A204.1 (cell line): ENCODE results near the gene PDE6A.

Experiments
- FAIRE-seq: peaks from 2 replicates; lab custom pipeline; 2012; peaks lifted over from hg19 to GRCh38; lab: Jason Lieb, UNC

Gene PDE6A

DNA sequence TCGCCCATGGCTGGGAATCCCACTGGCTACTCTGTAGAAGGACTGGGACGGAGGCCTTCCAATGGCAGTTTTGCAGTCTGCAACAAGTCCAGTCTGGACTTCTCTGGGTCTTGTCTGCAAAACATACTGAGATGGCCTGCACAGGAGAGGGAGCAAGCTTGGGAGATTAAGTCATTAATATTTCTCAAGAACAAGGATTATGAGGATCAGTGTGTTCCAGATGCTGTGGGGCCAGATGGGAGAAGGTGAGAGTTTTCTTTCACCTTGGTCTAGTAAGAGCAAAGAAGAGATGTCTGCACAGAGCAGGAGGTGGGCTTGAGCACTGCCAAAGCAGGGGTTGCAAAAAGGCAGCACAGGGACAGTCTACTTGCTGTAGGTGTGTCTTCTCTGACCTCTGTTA is at the start of gene PDE6A:
PDE6A (minus strand) TSS at position 128 of the 400 bp plus-strand sequence; CDS start at position 8, 120 bp downstream.
- no peak for FAIRE-seq

DNA sequence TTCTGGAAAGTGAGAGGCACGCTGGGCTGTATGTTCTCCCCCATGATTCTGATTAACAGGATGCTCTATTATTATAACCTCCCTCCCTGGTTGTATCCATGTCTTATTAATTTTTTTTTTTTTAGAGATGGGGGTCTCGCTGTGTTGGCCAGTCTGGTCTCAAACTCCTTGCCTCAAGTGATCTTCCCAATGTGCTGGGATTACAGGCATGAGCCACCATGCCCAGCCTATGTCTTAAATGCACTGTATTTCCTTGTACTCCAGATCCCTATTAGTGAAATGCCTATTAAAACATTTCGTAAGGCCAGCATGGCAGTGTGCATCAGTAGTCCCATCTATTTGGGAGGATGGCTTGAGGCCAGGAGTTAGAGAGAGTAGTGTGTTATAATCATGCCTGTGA is 48.9 kb upstream of the PDE6A start:
- no peak for FAIRE-seq

GRCh38 chr5:149990518-149991376 is 46.2 kb upstream of the PDE6A start:
- FAIRE-seq = peak; percentile 95

GRCh38 chr5:149988126-149988525 is 43.5 kb upstream of the PDE6A start:
- FAIRE-seq = no peak

- no peak for FAIRE-seq
These were observed 37.9 kb upstream of the PDE6A start for GRCh38 chr5:149982505-149982904.

DNA sequence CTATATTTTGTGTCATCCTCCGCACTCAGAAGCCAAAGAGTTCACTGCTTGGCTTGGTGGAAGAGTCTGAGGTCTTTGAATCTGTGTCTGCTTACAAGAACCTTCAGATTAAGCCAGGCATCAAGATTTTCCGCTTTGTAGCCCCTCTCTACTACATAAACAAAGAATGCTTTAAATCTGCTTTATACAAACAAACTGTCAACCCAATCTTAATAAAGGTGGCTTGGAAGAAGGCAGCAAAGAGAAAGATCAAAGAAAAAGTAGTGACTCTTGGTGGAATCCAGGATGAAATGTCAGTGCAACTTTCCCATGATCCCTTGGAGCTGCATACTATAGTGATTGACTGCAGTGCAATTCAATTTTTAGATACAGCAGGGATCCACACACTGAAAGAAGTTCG is 36.6 kb upstream of the PDE6A start:
- no peak for FAIRE-seq

DNA sequence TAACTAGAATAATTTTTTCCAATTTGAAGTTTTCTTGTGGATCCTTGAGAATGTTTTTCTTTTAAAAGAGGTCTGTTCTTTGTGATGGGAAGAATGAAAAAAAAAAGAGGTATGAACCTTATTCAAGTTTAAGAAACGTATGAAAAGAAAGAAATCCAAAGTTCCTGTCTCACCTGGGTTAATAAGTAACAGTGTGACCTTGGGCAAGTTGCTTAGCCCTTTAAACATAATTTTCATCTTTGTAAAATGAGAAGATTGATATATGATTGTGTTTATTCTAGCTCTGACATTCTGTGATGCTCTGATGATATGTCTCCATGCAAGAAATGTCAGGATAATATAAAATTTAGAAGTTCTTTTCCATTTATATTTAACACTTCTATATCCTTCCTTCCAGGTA is 35.3 kb upstream of the PDE6A start:
- no peak for FAIRE-seq

DNA sequence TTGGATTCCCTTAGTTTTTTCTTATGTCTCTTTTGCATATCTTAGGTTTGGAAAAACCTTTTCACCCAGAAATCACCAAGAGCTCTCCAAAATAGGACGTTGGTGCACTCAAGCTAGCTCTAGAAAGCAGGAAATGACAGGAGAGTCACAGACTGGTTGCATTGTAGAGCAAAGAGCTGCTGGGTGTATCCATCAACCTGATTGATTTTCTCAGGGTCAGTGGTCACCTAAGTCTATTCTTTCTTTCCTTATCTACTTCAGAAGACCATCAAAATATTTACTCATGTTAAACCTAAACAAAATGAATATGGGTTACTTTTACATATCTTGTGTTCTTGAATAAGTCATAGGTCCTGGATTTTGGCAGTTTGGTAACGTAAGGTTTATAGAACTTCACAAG is 30.8 kb upstream of the PDE6A start:
- no peak for FAIRE-seq

DNA sequence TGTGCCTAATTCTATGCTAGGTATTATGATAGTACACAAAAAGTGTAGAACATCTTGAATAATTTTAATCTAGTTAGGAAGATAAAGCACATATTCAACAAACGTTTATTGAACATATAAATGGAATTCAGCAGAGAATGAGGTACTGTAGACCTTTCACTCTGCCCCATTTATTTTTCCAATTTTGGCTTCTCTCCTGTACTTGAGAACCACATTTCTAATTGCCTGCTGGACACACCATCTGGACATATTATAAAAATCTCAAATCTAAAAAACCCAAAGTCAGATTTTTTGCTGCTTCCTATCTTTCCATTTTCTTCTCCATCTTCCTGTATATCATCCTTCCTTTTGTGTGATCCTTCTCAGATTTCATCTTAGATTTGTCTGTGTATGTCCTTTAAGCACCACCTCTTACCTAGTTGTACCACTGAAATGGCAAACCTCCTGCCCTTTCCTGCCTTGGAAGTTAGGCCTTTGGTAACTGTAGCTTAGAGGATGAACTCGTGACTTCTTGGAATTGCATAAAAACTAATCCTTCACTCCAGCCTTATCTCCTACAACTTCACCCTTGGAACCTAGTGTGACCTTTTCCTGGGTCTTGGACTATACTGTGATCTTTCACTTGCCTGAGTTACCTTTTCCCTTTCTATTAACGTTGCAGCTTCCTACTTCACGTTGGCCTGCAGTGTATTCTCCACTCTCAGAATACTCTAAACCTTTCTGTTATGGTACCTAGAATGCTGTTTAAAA is 24.8 kb upstream of the PDE6A start:
- FAIRE-seq = no peak

GRCh38 chr5:149966946-149967345 is 22.4 kb upstream of the PDE6A start:
- no peak for FAIRE-seq

GRCh38 chr5:149963729-149964128 is 19.1 kb upstream of the PDE6A start:
- no peak for FAIRE-seq

GRCh38 chr5:149962601-149963300 is 18.2 kb upstream of the PDE6A start:
- FAIRE-seq = no peak

DNA sequence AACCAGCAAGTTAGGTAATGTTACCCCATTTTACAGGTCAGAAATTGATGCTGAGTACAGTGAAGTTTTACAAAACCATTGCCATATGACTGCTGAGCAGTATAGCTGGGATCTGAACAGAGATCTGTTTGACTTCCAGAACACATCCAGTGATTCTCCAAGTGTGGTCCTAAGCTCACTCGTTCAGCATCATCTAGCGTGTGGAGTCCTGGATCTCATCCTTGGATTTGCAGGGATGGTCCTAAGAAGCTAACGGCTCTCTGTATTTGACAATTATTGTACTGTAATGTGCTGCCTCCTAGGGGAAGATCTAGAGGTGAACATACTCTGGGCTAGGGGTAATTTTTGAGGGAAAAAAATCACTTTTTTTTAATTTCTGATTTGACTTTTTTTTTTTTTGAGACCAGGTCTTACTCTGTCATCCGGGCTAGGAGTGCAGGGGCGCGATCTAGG is 17.4 kb upstream of the PDE6A start:
- peak; percentile 62 for FAIRE-seq

GRCh38 chr5:149961186-149961685 is 16.6 kb upstream of the PDE6A start:
- no peak for FAIRE-seq

- FAIRE-seq = peak; percentile 61
These were observed 15.9 kb upstream of the PDE6A start, which contains the start of gene SLC26A2 for GRCh38 chr5:149960272-149961185. Gene SLC26A2, plus strand, starts transcription at chr5:149960758. Its CDS starts 16,895 bp downstream, at chr5:149977653.

DNA sequence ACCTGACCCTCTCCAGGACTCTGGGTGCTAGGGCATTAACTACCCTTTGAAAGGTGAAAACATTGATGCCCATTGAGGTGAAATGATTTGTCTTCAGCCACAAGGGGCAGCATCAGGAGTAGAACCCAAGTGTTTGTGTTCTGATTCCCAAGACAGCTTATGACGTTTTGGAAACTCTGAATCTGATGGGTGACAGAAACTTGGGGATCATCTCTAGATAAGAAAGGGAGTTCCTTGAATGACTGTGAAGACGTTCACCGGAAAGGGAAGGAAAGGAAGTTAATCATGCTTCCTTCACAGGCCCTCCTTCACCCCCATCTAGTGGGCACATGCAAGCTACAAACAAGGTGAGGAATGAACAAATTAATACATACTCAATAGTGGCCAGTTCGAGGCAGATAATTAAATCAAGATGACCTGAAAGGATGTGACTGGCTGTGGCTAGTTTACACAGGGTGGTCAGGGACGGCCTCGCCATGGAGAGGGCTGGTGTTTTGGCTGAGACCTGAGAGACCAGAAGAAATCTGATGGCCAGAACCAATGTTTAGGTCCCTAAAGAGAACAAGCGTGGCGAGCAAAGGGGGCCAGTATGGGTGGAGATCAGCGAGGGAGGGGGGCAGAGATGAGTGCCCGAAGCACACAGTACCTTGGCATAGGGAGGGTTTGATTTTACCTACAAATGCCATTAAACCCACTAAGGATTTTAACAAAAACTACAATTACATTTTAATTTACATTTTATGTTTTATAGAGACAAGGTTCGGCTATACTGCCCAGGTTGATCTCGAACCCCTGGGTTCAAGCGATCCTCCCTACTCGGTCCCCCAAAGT is 15.0 kb upstream of the PDE6A start:
- no peak for FAIRE-seq

DNA sequence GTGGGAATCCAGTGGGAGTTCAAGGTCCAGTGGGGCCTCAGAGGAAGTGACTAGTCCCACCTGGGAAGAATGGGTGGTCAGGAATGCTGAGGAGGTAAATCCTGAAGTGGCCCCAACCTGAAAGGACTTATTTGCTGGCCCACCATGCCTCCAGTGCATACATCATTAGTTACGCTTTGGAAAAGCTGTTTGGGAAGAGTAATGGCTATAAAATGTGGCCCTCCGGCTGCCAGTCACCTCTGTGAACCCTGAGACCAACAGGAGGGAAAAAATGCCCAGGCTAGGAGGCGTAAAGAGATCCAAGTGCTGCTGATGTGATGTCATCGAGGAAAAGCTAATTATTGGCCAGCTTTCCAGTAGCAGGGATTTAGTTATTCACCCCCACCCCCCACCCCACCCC is 13.3 kb upstream of the PDE6A start:
- FAIRE-seq = no peak

- no peak for FAIRE-seq
These were observed 12.1 kb upstream of the PDE6A start for GRCh38 chr5:149956685-149957084.

- no peak for FAIRE-seq
These were observed 10.2 kb upstream of the PDE6A start for GRCh38 chr5:149954798-149955197.

DNA sequence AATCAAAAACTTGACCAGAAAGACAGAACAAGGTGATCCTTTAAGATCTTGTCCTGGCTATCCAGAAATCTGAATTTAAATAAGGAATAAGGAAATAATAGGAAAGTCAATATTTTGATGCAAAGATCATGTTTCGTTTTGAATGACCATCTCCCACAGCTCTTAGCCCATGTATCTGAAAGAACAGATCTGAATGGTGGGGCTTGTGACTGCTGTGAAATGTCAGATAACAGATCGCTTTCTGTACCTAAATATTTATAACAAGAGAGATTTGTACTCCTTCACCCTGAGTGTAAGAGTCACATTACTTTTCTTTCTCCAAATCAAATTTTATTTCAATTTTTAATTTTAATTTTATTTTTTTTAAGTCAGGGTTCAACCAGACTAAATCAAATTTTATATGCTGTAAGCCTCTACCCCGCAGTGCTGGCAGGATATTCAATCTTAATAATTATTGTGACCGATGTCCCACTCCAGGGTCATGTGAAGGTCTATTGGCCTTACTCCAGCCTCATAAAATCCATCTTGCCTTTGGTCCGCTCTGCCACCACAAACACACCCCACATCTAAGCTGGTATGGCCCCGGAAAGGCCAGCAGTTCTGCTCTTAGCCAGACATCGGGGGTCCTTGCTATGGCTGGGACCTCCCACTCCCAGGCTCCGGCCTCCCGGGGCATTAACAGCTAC is 9.0 kb upstream of the PDE6A start:
- no peak for FAIRE-seq
